HEK293 (cell line): ENCODE measurements around the gene SBNO2.
A peak's percentile ranks its signal among the peaks of the same experiment; 100 is the strongest.

ENCODE experiments used
- CTCF ChIA-PET: fragments of 350-600 bp; formaldehyde crosslinking; extraction: SDS; loops from one replicate; lab custom pipeline; 2021; ENCODE audit warnings: antibody characterized with exemption; lab: Yijun Ruan, JAX
- POLR2A ChIA-PET: fragments of 300-600 bp; formaldehyde crosslinking; extraction: SDS; loops from one replicate; lab custom pipeline; 2020; ENCODE audit warnings: antibody characterized with exemption, inconsistent platforms; lab: Yijun Ruan, JAX
- H3K27ac ChIP-seq: fragments of 200-500 bp; sonication (Bioruptor generic); 2 replicates; pipeline ENCODE4 v1.5.1; 2014; ENCODE audit warnings: low read depth, low read length, control low read depth, inconsistent platforms; ENCODE audit errors: extremely low read depth
- H3K36me3 ChIP-seq, 2 experiments: fragments of 200-500 bp in 1 of 2; sonication (Bioruptor generic) in 1 of 2; 1 replicate in 1 of 2; 2 replicates in 1 of 2; pipeline ENCODE4 v1.5.1; 2014 to 2017; ENCODE audit warnings: inconsistent platforms in 2 of 2, low read length in 2 of 2; ENCODE audit not compliant: control insufficient read depth in 2 of 2, insufficient read depth in 1 of 2
- H3K4me1 ChIP-seq: fragments of 200-500 bp; sonication (Bioruptor generic); 2 replicates; pipeline ENCODE4 v1.5.1; 2014; ENCODE audit warnings: mild to moderate bottlenecking, low read length, inconsistent platforms; ENCODE audit not compliant: control insufficient read depth, insufficient read depth
- H3K4me3 ChIP-seq: 2 replicates; pipeline ENCODE4 v1.5.1; 2011; ENCODE audit warnings: low read depth, mild to moderate bottlenecking, control low read depth, low read length, moderate library complexity
- H3K9me3 ChIP-seq: fragments of 200-500 bp; sonication (Bioruptor generic); 2 replicates; pipeline ENCODE4 v1.5.1; 2014; ENCODE audit warnings: low read depth, low read length, inconsistent platforms; ENCODE audit not compliant: control insufficient read depth, insufficient read depth
- ATF2 ChIP-seq: fragments of 450-650 bp; formaldehyde crosslinking; IDR thresholded peaks from 2 replicates; pipeline ENCODE4 v1.5.1; 2016; ENCODE audit warnings: missing biosample characterization, missing genetic modification characterization, low read depth
- IKZF3 ChIP-seq: fragments of 450-650 bp; IDR thresholded peaks from 2 replicates; pipeline ENCODE4 v1.5.0; 2018; ENCODE audit warnings: missing biosample characterization, mild to moderate bottlenecking, missing genetic modification characterization, moderate library complexity
- KLF7 ChIP-seq: fragments of 450-650 bp; formaldehyde crosslinking; IDR thresholded peaks from 2 replicates; pipeline ENCODE4 v1.5.1; 2016; ENCODE audit warnings: missing biosample characterization, missing genetic modification characterization, borderline replicate concordance
- KLF9 ChIP-seq: fragments of 450-650 bp; formaldehyde crosslinking; IDR thresholded peaks from 2 replicates; pipeline ENCODE4 v1.5.1; 2016; ENCODE audit warnings: missing biosample characterization, missing genetic modification characterization, low read depth
- SCRT1 ChIP-seq: fragments of 450-650 bp; formaldehyde crosslinking; IDR thresholded peaks from 2 replicates; pipeline ENCODE4 v1.5.1; 2016; ENCODE audit warnings: missing biosample characterization, missing genetic modification characterization, borderline replicate concordance
- SP7 ChIP-seq: fragments of 450-650 bp; formaldehyde crosslinking; IDR thresholded peaks from 2 replicates; pipeline ENCODE4 v1.5.1; 2016; ENCODE audit warnings: missing biosample characterization, missing genetic modification characterization
- WT1 ChIP-seq: fragments of 450-650 bp; formaldehyde crosslinking; IDR thresholded peaks from 2 replicates; pipeline ENCODE4 v1.5.1; 2016; ENCODE audit warnings: missing biosample characterization, missing genetic modification characterization
- ZBTB10 ChIP-seq: fragments of 450-650 bp; formaldehyde crosslinking; IDR thresholded peaks from 2 replicates; pipeline ENCODE4 v1.5.1; 2016; ENCODE audit warnings: missing biosample characterization, missing genetic modification characterization
- ZBTB17 ChIP-seq: fragments of 450-650 bp; formaldehyde crosslinking; IDR thresholded peaks from 2 replicates; pipeline ENCODE4 v1.5.1; 2016; ENCODE audit warnings: missing biosample characterization, missing genetic modification characterization
- ZBTB20 ChIP-seq: fragments of 450-650 bp; formaldehyde crosslinking; IDR thresholded peaks from 2 replicates; pipeline ENCODE4 v1.5.1; 2016; ENCODE audit warnings: missing biosample characterization, missing genetic modification characterization
- ZBTB26 ChIP-seq: fragments of 450-650 bp; formaldehyde crosslinking; optimal IDR thresholded peaks from 2 replicates; pipeline ENCODE3; 2016; ENCODE audit warnings: missing biosample characterization, mild to moderate bottlenecking, missing genetic modification characterization
- ZBTB48 ChIP-seq: fragments of 450-650 bp; formaldehyde crosslinking; IDR thresholded peaks from 2 replicates; pipeline ENCODE4 v1.5.1; 2016; ENCODE audit warnings: missing biosample characterization, missing genetic modification characterization
- ZBTB7A ChIP-seq: fragments of 450-650 bp; formaldehyde crosslinking; IDR thresholded peaks from 2 replicates; pipeline ENCODE4 v1.5.1; 2016; ENCODE audit warnings: low read depth, missing biosample characterization, missing genetic modification characterization
- ZBTB8A ChIP-seq: fragments of 450-650 bp; formaldehyde crosslinking; IDR thresholded peaks from 2 replicates; pipeline ENCODE4 v1.5.1; 2016; ENCODE audit warnings: missing biosample characterization, missing genetic modification characterization
- ZNF114 ChIP-seq: fragments of 450-650 bp; formaldehyde crosslinking; IDR thresholded peaks from 2 replicates; pipeline ENCODE4 v1.5.0; 2017; ENCODE audit warnings: missing biosample characterization, missing genetic modification characterization
- ZNF2 ChIP-seq: fragments of 450-650 bp; formaldehyde crosslinking; IDR thresholded peaks from 2 replicates; pipeline ENCODE4 v1.5.1; 2016; ENCODE audit warnings: missing biosample characterization, missing genetic modification characterization
- ZNF37A ChIP-seq: fragments of 450-650 bp; IDR thresholded peaks from 2 replicates; pipeline ENCODE4 v1.5.1; 2018; ENCODE audit warnings: missing biosample characterization, missing genetic modification characterization
- ZNF404 ChIP-seq: fragments of 450-650 bp; formaldehyde crosslinking; IDR thresholded peaks from 2 replicates; pipeline ENCODE4 v1.5.1; 2017; ENCODE audit warnings: missing biosample characterization, missing genetic modification characterization
- ZNF48 ChIP-seq: fragments of 450-650 bp; formaldehyde crosslinking; IDR thresholded peaks from 2 replicates; pipeline ENCODE4 v1.5.1; 2016; ENCODE audit warnings: missing biosample characterization, missing genetic modification characterization
- ZNF600 ChIP-seq: fragments of 450-650 bp; formaldehyde crosslinking; IDR thresholded peaks from 2 replicates; pipeline ENCODE4 v1.5.1; 2016; ENCODE audit warnings: missing biosample characterization, missing genetic modification characterization
- ZNF629 ChIP-seq: fragments of 450-650 bp; formaldehyde crosslinking; IDR thresholded peaks from 2 replicates; pipeline ENCODE4 v1.5.1; 2017; ENCODE audit warnings: missing biosample characterization, missing genetic modification characterization
- ZNF670 ChIP-seq: fragments of 450-650 bp; formaldehyde crosslinking; IDR thresholded peaks from 2 replicates; pipeline ENCODE4 v1.5.1; 2016; ENCODE audit warnings: missing biosample characterization, missing genetic modification characterization, low read depth
- ZSCAN23 ChIP-seq: fragments of 450-650 bp; formaldehyde crosslinking; IDR thresholded peaks from 2 replicates; pipeline ENCODE4 v1.5.1; 2016; ENCODE audit warnings: missing biosample characterization, missing genetic modification characterization

Gene SBNO2

GRCh38 chr19:1105873-1106840, 67.9 kb downstream of the SBNO2 start (continued):
- peak; percentile 70; the same call in 1 of the 2 replicates for TF ChIP-seq SCRT1 (tag by site-specific recombination)

GRCh38 chr19:1105008-1105872, 68.8 kb downstream of the SBNO2 start:
- ChIA-PET POLR2A (interaction anchor here (0.6 to 2.3 kb wide), 6 partner anchors 11 to 127 kb away, joined by 3 to 11 read pairs (median 6); no protein-coding TSS in a partner anchor), CTCF (interaction anchor here (0.6 to 3.2 kb wide), 3 partner anchors 8 to 135 kb away, joined by 3 to 13 read pairs (median 3); no protein-coding TSS in a partner anchor)
- Histone ChIP-seq H3K9me3 (no peaks in the 10 kb centered on the region), H3K27ac (peak overlapping the region; percentile 92), H3K4me1 (no peaks in the 10 kb centered on the region; the same call in 1 of the 2 replicates), H3K4me3 (peak overlapping the region; percentile 65), H3K36me3 (peaks cover 0 to 43% of the 10 kb centered on the region in 2 experiments; a peak in 1 of 3 replicates)
- TF ChIP-seq WT1 (tag by site-specific recombination): peak; percentile 13; the same call in 1 of the 2 replicates
- TF ChIP-seq IKZF3 (tag by site-specific recombination): peak; percentile 48; the same call in 1 of the 2 replicates
- no peak for TF ChIP-seq ATF2 (tag by site-specific recombination)
- TF ChIP-seq ZBTB10 (tag by site-specific recombination): 0 out of 2 replicates have a peak, but pooled peaks have one; percentile 26
- TF ChIP-seq ZNF37A: no peak
- TF ChIP-seq ZBTB26 (tag by site-specific recombination): peak; percentile 18
- no peak for TF ChIP-seq KLF7
- peak; percentile 82 for TF ChIP-seq ZBTB48 (tag by site-specific recombination)
- TF ChIP-seq KLF9 (tag by site-specific recombination): peak; percentile 73
- no peak for TF ChIP-seq ZNF48 (tag by site-specific recombination)
- no peak for TF ChIP-seq ZNF114 (tag by site-specific recombination)
- 0 out of 2 replicates have a peak, but pooled peaks have one; percentile 48 for TF ChIP-seq ZBTB17 (tag by site-specific recombination)
- peak; percentile 64; the same call in 1 of the 2 replicates for TF ChIP-seq ZNF2 (tag by site-specific recombination)
- no peak; the same call in 1 of the 2 replicates for TF ChIP-seq ZBTB8A
- TF ChIP-seq SP7 (tag by site-specific recombination): 0 out of 2 replicates have a peak, but pooled peaks have one; percentile 18
- no peak for TF ChIP-seq ZSCAN23 (tag by site-specific recombination)
- TF ChIP-seq ZNF404 (tag by site-specific recombination): no peak
- TF ChIP-seq ZNF600: peak; percentile 27; the same call in 1 of the 2 replicates
- TF ChIP-seq ZBTB20 (tag by site-specific recombination): peak; percentile 31; the same call in 1 of the 2 replicates
- no peak for TF ChIP-seq ZNF670 (tag by site-specific recombination)
- TF ChIP-seq ZBTB7A (tag by site-specific recombination): 0 out of 2 replicates have a peak, but pooled peaks have one; percentile 45
- TF ChIP-seq ZNF629 (tag by site-specific recombination): no peak
